PC-3 (cell line): ENCODE measurements around the gene AGAP1. TPM values are rescaled to one million over a fixed set of nuclear protein-coding genes. Genes with fewer than 3 reads are reported as not detected.

Experiments
- ATAC-seq: fragments of 200-7000 bp; cut with Tn5 transposase; 2 replicates; pipeline ENCODE4 v1.9.1; 2020; ENCODE audit warnings: mild to moderate bottlenecking, moderate library complexity
- BruUV-seq: library from RNA; stranded (reverse); fragments of 400-500 nt; replicated peaks from 2 replicates; lab custom pipeline; 2021; lab: Mats Ljungman, UMichigan
- CTCF ChIA-PET: fragments of 300-600 bp; sonication (Branson Sonifier 250); formaldehyde crosslinking; loops from one replicate; lab custom pipeline; 2022; ENCODE audit warnings: antibody characterized with exemption; lab: Charles Lee
- POLR2A ChIA-PET: fragments of 300-600 bp; sonication (Branson Sonifier 250); formaldehyde crosslinking; loops from one replicate; lab custom pipeline; 2022; ENCODE audit warnings: antibody characterized with exemption; ENCODE audit not compliant: unreplicated experiment; lab: Charles Lee
- DNase-seq: peaks from one replicate; pipeline ENCODE4 v3.0.0-alpha.2; 2015
- H2AFZ ChIP-seq: fragments of 300-600 bp; sonication (generic); 2 replicates; pipeline ENCODE4 v1.6.0; 2016; ENCODE audit warnings: antibody characterized with exemption, low read length
- H3F3A ChIP-seq: fragments of 300-600 bp; sonication (generic); one replicate; pipeline ENCODE4 v1.6.0; 2017; ENCODE audit warnings: antibody characterized with exemption, low read length, control low read depth, mild to moderate bottlenecking; ENCODE audit not compliant: unreplicated experiment
- H3K27ac ChIP-seq: fragments of 300-600 bp; sonication (generic); 2 replicates; pipeline ENCODE4 v1.5.1; 2016; ENCODE audit warnings: mild to moderate bottlenecking, low read length
- H3K27me3 ChIP-seq: fragments of 300-600 bp; sonication (generic); 2 replicates; pipeline ENCODE4 v1.6.1; 2016; ENCODE audit warnings: low read length, mixed read lengths
- H3K36me3 ChIP-seq: fragments of 300-600 bp; sonication (generic); 2 replicates; pipeline ENCODE4 v1.6.1; 2016; ENCODE audit warnings: low read depth, mixed run types, low read length, mixed read lengths
- H3K4me1 ChIP-seq: fragments of 300-600 bp; sonication (generic); 2 replicates; pipeline ENCODE4 v1.5.1; 2016; ENCODE audit warnings: low read length; ENCODE audit not compliant: insufficient read depth
- H3K4me2 ChIP-seq: fragments of 300-600 bp; sonication (generic); 2 replicates; pipeline ENCODE4 v1.6.0; 2016; ENCODE audit warnings: low read length
- H3K4me3 ChIP-seq: fragments of 300-600 bp; sonication (generic); 2 replicates; pipeline ENCODE4 v1.5.1; 2016; ENCODE audit warnings: mild to moderate bottlenecking, low read length, mixed read lengths
- H3K79me2 ChIP-seq: fragments of 300-600 bp; sonication (generic); 2 replicates; pipeline ENCODE4 v1.6.1; 2017; ENCODE audit warnings: low read length, mixed read lengths
- H3K9ac ChIP-seq: fragments of 300-600 bp; sonication (generic); 2 replicates; pipeline ENCODE4 v1.6.0; 2016; ENCODE audit warnings: mild to moderate bottlenecking, low read length
- H3K9me2 ChIP-seq: fragments of 300-600 bp; sonication (generic); replicated peaks from 2 replicates; pipeline ENCODE4 v1.6.1; 2016; ENCODE audit warnings: mixed run types, low read length, mixed read lengths
- H3K9me3 ChIP-seq: fragments of 300-600 bp; sonication (generic); 2 replicates; pipeline ENCODE4 v1.6.1; 2016; ENCODE audit warnings: low read length, mixed read lengths
- H4K20me1 ChIP-seq: fragments of 300-600 bp; sonication (generic); 2 replicates; pipeline ENCODE4 v1.6.1; 2016; ENCODE audit warnings: low read length, mixed read lengths
- EZH2 ChIP-seq: fragments of 300-600 bp; sonication (generic); IDR thresholded peaks from one replicate; pipeline ENCODE4 v1.6.1; 2017; ENCODE audit warnings: antibody characterized with exemption, mild to moderate bottlenecking, low read length; ENCODE audit not compliant: unreplicated experiment
- EZH2phosphoT487 ChIP-seq: fragments of 300-600 bp; sonication (generic); IDR thresholded peaks from 2 replicates; pipeline ENCODE4 v1.6.1; 2018; ENCODE audit warnings: mild to moderate bottlenecking, antibody characterized with exemption, low read length, borderline replicate concordance
- intact Hi-C: fragments of 100-400 bp; cut with micrococcal nuclease; formaldehyde crosslinking; loops from 2 replicates; pipeline ENCODE4 v1.9.0; 2023
- total RNA-seq: library from RNA; depleted of rRNA; stranded (reverse); fragments of >200 nt; gene quantifications from 2 replicates; pipeline ENCODE4 v1.2.3, GENCODE V29; 2014
- TF ChIP-seq, protein P1 (sequence below): fragments of 300-600 bp; sonication (generic); conservative IDR thresholded peaks from 2 replicates; pipeline ENCODE4 v1.5.1; 2017; ENCODE audit warnings: antibody characterized with exemption, low read depth, mild to moderate bottlenecking, low read length

Gene AGAP1
- total RNA-seq, 1 experiment from 2014 or later: 31.0 TPM

- intact Hi-C loops: no loop called here
- TF ChIP-seq, protein P1, sequence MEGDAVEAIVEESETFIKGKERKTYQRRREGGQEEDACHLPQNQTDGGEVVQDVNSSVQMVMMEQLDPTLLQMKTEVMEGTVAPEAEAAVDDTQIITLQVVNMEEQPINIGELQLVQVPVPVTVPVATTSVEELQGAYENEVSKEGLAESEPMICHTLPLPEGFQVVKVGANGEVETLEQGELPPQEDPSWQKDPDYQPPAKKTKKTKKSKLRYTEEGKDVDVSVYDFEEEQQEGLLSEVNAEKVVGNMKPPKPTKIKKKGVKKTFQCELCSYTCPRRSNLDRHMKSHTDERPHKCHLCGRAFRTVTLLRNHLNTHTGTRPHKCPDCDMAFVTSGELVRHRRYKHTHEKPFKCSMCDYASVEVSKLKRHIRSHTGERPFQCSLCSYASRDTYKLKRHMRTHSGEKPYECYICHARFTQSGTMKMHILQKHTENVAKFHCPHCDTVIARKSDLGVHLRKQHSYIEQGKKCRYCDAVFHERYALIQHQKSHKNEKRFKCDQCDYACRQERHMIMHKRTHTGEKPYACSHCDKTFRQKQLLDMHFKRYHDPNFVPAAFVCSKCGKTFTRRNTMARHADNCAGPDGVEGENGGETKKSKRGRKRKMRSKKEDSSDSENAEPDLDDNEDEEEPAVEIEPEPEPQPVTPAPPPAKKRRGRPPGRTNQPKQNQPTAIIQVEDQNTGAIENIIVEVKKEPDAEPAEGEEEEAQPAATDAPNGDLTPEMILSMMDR: no peak
- TF ChIP-seq EZH2phosphoT487 (no peak), EZH2 (no peak)
- POLR2A ChIA-PET: no interaction called here
- Histone ChIP-seq H3K27ac (no peak overlapping the region), H3K9me3 (no peaks in the 10 kb centered on the region), H3K4me2 (no peak overlapping the region), H3K79me2 (no peaks in the 10 kb centered on the region), H3F3A (no peaks in the 10 kb centered on the region), H3K4me3 (no peak overlapping the region), H4K20me1 (no peaks in the 10 kb centered on the region), H3K9ac (no peak overlapping the region), H3K9me2 (no peaks in the 10 kb centered on the region), H3K36me3 (no peaks in the 10 kb centered on the region; the same call in 1 of the 2 replicates), H2AFZ (no peak overlapping the region), H3K4me1 (no peaks in the 10 kb centered on the region), H3K27me3 (no peaks in the 10 kb centered on the region)
- CTCF ChIA-PET: no interaction called here
- no peak for ATAC-seq
- no peak for DNase-seq
- BruUV-seq: no TSS peak
Observed at GRCh38 chr2:235966932-235967757, 473.3 kb downstream of the AGAP1 start.

DNA sequence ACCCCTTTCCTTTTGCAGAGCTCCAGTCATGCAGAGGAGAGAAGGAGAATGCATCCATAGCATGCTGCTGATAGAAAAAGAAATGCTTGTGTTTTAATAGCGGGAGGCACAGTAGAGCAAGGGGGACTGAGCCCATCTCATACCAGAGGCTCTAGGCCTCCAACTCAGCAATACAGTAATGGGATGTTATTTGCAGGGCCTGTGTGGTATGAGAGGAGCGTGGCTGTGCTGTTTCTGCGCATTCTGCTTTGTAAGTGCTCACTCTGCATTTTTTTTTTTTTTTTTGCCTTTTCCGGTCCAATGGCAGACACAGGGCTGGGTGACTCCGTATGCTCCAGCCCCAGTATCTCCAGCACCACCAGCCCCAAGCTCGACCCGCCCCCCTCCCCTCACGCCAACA, 474.3 kb downstream of the AGAP1 start:
- Histone ChIP-seq H3K79me2 (no peaks in the 10 kb centered on the region), H3K9me2 (no peaks in the 10 kb centered on the region), H3K9me3 (no peaks in the 10 kb centered on the region), H3K4me1 (no peaks in the 10 kb centered on the region), H2AFZ (no peak overlapping the region), H3K27ac (no peak overlapping the region), H3F3A (no peaks in the 10 kb centered on the region), H3K9ac (no peak overlapping the region), H3K36me3 (no peaks in the 10 kb centered on the region; the same call in 1 of the 2 replicates), H3K4me3 (no peak overlapping the region), H3K27me3 (no peaks in the 10 kb centered on the region), H4K20me1 (no peaks in the 10 kb centered on the region), H3K4me2 (no peak overlapping the region)
- POLR2A ChIA-PET: no interaction called here
- TF ChIP-seq EZH2phosphoT487: no peak
- TF ChIP-seq, protein P1: no peak
- TF ChIP-seq EZH2: no peak
- intact Hi-C loops: no loop called here
- BruUV-seq: no TSS peak
- ATAC-seq (no peak), DNase-seq (no peak)
- CTCF ChIA-PET: no interaction called here

DNA sequence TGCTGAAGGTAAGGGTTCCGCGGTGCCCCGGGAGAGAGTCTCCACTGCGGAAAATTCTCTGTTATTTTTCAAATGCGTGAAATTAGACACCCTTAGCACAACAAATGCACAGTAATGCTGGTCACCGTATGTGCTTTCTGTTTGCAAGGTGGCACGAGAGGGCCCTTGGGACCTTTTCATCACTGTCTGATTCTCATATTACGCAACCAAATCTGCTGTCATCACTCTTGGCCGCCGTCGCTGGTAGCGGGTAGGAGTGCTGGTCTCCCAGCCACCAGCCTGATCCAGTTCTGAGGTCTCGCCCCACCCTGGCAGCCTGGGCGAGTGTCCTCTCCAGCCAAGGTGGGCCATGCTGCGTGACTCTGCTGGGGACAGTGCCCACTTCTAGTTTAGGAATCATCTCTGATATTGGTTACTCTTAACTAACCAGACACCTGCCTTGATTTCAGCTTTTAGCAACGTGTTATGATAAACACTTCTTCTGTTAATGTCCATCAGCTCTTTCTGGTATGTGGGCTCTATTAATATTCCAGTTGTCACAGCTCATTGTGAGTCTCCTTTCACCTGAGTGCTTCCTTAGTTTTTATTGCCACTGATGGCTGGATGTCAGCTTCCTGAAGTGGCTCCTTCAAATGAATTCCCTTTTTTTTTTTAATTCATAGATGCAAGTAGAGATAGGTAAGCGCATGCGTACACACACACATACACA, 474.9 kb downstream of the AGAP1 start:
- H3K36me3 ChIP-seq: no peaks in the 10 kb centered on the region; the same call in 1 of the 2 replicates
- no peaks in the 10 kb centered on the region for H3K27me3 ChIP-seq
- H3F3A ChIP-seq: no peaks in the 10 kb centered on the region
- intact Hi-C loops: no loop called here
- H3K4me3 ChIP-seq: no peak overlapping the region
- no peaks in the 10 kb centered on the region for H3K79me2 ChIP-seq
- no peak for DNase-seq
- no peaks in the 10 kb centered on the region for H3K9me2 ChIP-seq
- H3K9ac ChIP-seq: no peak overlapping the region
- H4K20me1 ChIP-seq: no peaks in the 10 kb centered on the region
- no peak overlapping the region for H3K4me2 ChIP-seq
- H3K4me1 ChIP-seq: no peaks in the 10 kb centered on the region
- BruUV-seq: no TSS peak
- ChIA-PET POLR2A (no interaction called here), CTCF (no interaction called here)
- no peaks in the 10 kb centered on the region for H3K9me3 ChIP-seq
- TF ChIP-seq EZH2 (no peak), EZH2phosphoT487 (no peak)
- TF ChIP-seq, protein P1: no peak
- H3K27ac ChIP-seq: no peak overlapping the region
- no peak for ATAC-seq
- no peak overlapping the region for H2AFZ ChIP-seq
